ENCODE data around the gene S100A11.

S100A11 gene

GRCh38 chr1:152038871-152039270, 2.1 kb upstream of the S100A11 start:
- no peak for DNase-seq

GRCh38 chr1:152035539-152036266, 1.1 kb downstream of the S100A11 start:
- DNase-seq = no peak

- no peak for DNase-seq
Observed at GRCh38 chr1:152034654-152035538, 1.9 kb downstream of the S100A11 start.

GRCh38 chr1:152034324-152034653, 2.5 kb downstream of the S100A11 start:
- DNase-seq = no peak

GRCh38 chr1:152029929-152030211, 6.9 kb downstream of the S100A11 start:
- DNase-seq = no peak

- no peak for DNase-seq
Observed at GRCh38 chr1:152029144-152029928, 7.5 kb downstream of the S100A11 start.

GRCh38 chr1:152026895-152027294, 9.9 kb downstream of the S100A11 start:
- no peak for DNase-seq

- DNase-seq = no peak
Observed at GRCh38 chr1:152024223-152024622, 12.6 kb downstream of the S100A11 start.

GRCh38 chr1:152023221-152023620, 13.6 kb downstream of the S100A11 start:
- no peak for DNase-seq

GRCh38 chr1:152022474-152022873, 14.3 kb downstream of the S100A11 start:
- DNase-seq = no peak

GRCh38 chr1:152021569-152021968, 15.2 kb downstream of the S100A11 start:
- no peak for DNase-seq

- no peak for DNase-seq
Observed at GRCh38 chr1:152020849-152021248, 16.0 kb downstream of the S100A11 start.

GRCh38 chr1:152018537-152018936, 18.3 kb downstream of the S100A11 start:
- no peak for DNase-seq

GRCh38 chr1:152015766-152016165, 21.0 kb downstream of the S100A11 start:
- no peak for DNase-seq

GRCh38 chr1:152014943-152015342, 21.9 kb downstream of the S100A11 start:
- no peak for DNase-seq

GRCh38 chr1:152013664-152014237, 23.1 kb downstream of the S100A11 start:
- no peak for DNase-seq

GRCh38 chr1:152009691-152010090, 27.1 kb downstream of the S100A11 start:
- no peak for DNase-seq

- DNase-seq = no peak
Observed at GRCh38 chr1:152007047-152007446, 29.8 kb downstream of the S100A11 start.

- DNase-seq = no peak
Observed at GRCh38 chr1:152005360-152005912, 31.4 kb downstream of the S100A11 start.

GRCh38 chr1:152003846-152004442, 32.9 kb downstream of the S100A11 start:
- no peak for DNase-seq

- no peak for DNase-seq
Observed at GRCh38 chr1:152002960-152003359, 33.8 kb downstream of the S100A11 start.

All from NCI-H345 (cell line).